Nephron (organoid): ENCODE measurements around the gene EIF1AD.

ENCODE experiments used
- H3K27ac Mint-ChIP-seq, 3 experiments: 2 replicates each; pipeline ENCODE4 v1.8.0; 2020; ENCODE audit warnings: mixed read lengths in 3 of 3, mild to moderate bottlenecking in 2 of 3, moderate library complexity in 1 of 3
- H3K27me3 Mint-ChIP-seq: 2 replicates; pipeline ENCODE4 v1.8.0; 2021; ENCODE audit warnings: low read depth, mild to moderate bottlenecking, moderate library complexity, mixed read lengths
- H3K36me3 Mint-ChIP-seq: 2 replicates; pipeline ENCODE4 v1.8.0; 2020; ENCODE audit warnings: low read depth, mixed read lengths
- H3K4me1 Mint-ChIP-seq: 2 replicates; pipeline ENCODE4 v1.8.0; 2020; ENCODE audit warnings: mixed read lengths
- H3K4me3 Mint-ChIP-seq, 3 experiments: 2 replicates each; pipeline ENCODE4 v1.8.0; 2020; ENCODE audit warnings: mild to moderate bottlenecking in 3 of 3, mixed read lengths in 3 of 3, moderate library complexity in 2 of 3
- H3K9me3 Mint-ChIP-seq: 2 replicates; pipeline ENCODE4 v1.8.0; 2020; ENCODE audit warnings: mixed read lengths
- CTCF ChIP-seq, 3 experiments: fragments of 200-600 bp; sonication (generic); IDR thresholded peaks; one replicate each; pipeline ENCODE4 v1.5.0; 2021; ENCODE audit warnings: antibody characterized with exemption in 3 of 3; ENCODE audit not compliant: unreplicated experiment in 3 of 3

Gene EIF1AD

GRCh38 chr11:66001942-66002647 lies at the start of gene EIF1AD, which contains the start of gene BANF1:
Gene EIF1AD, minus strand, starts transcription at chr11:66002157. Its CDS starts 1,768 bp downstream, at chr11:66000389.
Gene BANF1, plus strand, starts transcription at chr11:66002503. Its CDS starts 748 bp downstream, at chr11:66003251.
- peaks cover 22% of the 10 kb centered on the region for H3K4me1 Mint-ChIP-seq
- no peaks in the 10 kb centered on the region for H3K27me3 Mint-ChIP-seq
- no peaks in the 10 kb centered on the region for H3K9me3 Mint-ChIP-seq
- TF ChIP-seq CTCF (IDR thresholded peaks at IDR 0.05; ENCODE audit: unreplicated experiment in 3 of 3): no peak
- H3K4me3 Mint-ChIP-seq: peak within 1 kb of the TSS; percentile 96 to 99 (median 99)
- H3K27ac Mint-ChIP-seq: peak within 1 kb of the TSS; percentile 98 to 100 (median 99)
- peaks cover 52% of the 10 kb centered on the region for H3K36me3 Mint-ChIP-seq

- Mint-ChIP-seq H3K4me3 (peak overlapping the region; percentile 99 to 100 (median 100)), H3K4me1 (peaks cover 39% of the 10 kb centered on the region), H3K27ac (peak overlapping the region; percentile 95 to 99 (median 99)), H3K27me3 (no peaks in the 10 kb centered on the region), H3K9me3 (no peaks in the 10 kb centered on the region), H3K36me3 (peaks cover 26% of the 10 kb centered on the region)
- no peak for TF ChIP-seq CTCF (IDR thresholded peaks at IDR 0.05; ENCODE audit: unreplicated experiment in 3 of 3)
These were observed 49.4 kb upstream of the EIF1AD start for GRCh38 chr11:66051371-66051765.

- Mint-ChIP-seq H3K4me1 (peaks cover 39% of the 10 kb centered on the region), H3K36me3 (peaks cover 21% of the 10 kb centered on the region), H3K4me3 (peak overlapping the region; percentile 99 to 100 (median 100)), H3K27me3 (no peaks in the 10 kb centered on the region), H3K9me3 (no peaks in the 10 kb centered on the region), H3K27ac (peak overlapping the region; percentile 95 to 99 (median 99))
- TF ChIP-seq CTCF (IDR thresholded peaks at IDR 0.05; ENCODE audit: unreplicated experiment in 3 of 3): no peak
These were observed 48.7 kb upstream of the EIF1AD start for GRCh38 chr11:66050581-66051231.

GRCh38 chr11:66048547-66049323 lies 46.8 kb upstream of the EIF1AD start, which contains the start of gene GAL3ST3:
Gene GAL3ST3, minus strand, starts transcription at chr11:66049161. Its CDS starts 3,746 bp downstream, at chr11:66045415.
- Mint-ChIP-seq H3K4me3 (peak within 1 kb of the TSS; percentile 82 to 86 (median 85)), H3K27ac (peak within 1 kb of the TSS; percentile 60 to 88 (median 69)), H3K9me3 (no peaks in the 10 kb centered on the region), H3K27me3 (no peaks in the 10 kb centered on the region), H3K4me1 (peaks cover 34% of the 10 kb centered on the region), H3K36me3 (peaks cover 8% of the 10 kb centered on the region)
- no peak for TF ChIP-seq CTCF (IDR thresholded peaks at IDR 0.05; ENCODE audit: unreplicated experiment in 3 of 3)

GRCh38 chr11:66047541-66048365 lies 45.8 kb upstream of the EIF1AD start:
- peaks cover 28% of the 10 kb centered on the region for H3K4me1 Mint-ChIP-seq
- H3K4me3 Mint-ChIP-seq: peak overlapping the region; percentile 82 to 86 (median 85)
- H3K27me3 Mint-ChIP-seq: no peaks in the 10 kb centered on the region
- TF ChIP-seq CTCF (IDR thresholded peaks at IDR 0.05; ENCODE audit: unreplicated experiment in 3 of 3): no peak
- H3K27ac Mint-ChIP-seq: peak overlapping the region; percentile 24 to 88 (median 69)
- no peaks in the 10 kb centered on the region for H3K9me3 Mint-ChIP-seq
- peaks cover 6% of the 10 kb centered on the region for H3K36me3 Mint-ChIP-seq
